CMK (cell line): ENCODE measurements around the gene LGALS13.

Experiments used
- DNase-seq: peaks from one replicate; pipeline ENCODE4 v3.0.0-alpha.2; 2010; ENCODE audit warnings: low read depth

The LGALS13 gene, protein sequence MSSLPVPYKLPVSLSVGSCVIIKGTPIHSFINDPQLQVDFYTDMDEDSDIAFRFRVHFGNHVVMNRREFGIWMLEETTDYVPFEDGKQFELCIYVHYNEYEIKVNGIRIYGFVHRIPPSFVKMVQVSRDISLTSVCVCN

DNA sequence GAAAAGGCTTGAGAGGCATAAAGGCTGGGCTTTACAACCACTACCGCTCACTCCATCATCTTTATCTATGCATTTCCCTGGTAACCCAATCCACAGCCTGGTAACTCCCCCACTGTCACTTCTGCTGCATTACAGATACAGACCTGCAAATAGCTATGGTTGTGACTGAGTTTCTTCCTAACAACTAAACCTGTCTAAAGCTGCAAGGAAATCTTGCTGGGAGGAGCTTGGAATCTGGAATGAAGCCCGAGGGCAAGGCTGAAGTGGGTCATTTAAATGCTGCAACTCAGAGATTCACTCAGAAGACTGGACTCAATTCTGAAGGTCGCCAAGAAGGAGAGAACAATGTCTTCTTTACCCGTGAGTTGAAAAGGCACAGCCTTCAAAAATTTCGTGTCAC is at the start of gene LGALS13:
Gene LGALS13, plus strand, starts transcription at position 301 of the 400 bp plus-strand sequence. Its CDS starts 45 bp downstream, at position 346.
- DNase-seq = no peak

DNA sequence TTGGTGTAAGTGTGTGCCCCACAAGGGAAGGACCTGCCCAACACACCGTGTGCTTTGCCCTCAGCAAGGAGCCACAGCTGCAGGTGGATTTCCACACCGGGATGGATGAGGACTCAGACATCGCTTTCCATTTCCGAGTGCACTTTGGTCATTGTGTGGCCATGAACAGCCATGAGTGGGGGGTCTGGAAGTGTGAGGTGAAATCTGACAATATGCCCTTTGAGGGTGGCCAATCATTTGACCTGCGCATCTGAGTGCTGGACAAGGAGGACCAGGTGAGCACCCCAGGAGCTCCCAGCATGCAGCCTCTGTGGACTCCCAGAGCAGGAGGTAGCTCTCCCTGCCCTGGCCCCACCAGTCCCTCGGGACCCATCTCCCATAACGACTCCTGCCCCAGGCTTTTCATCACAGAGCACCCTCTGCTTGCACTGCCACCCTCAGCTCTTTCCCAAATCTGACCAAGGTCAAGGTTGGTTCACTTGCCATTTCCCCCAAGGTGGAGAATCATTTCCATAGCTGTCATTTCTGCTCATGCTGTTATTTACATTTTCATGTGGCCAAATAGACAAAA is 49.2 kb upstream of the LGALS13 start:
- no peak for DNase-seq

DNA sequence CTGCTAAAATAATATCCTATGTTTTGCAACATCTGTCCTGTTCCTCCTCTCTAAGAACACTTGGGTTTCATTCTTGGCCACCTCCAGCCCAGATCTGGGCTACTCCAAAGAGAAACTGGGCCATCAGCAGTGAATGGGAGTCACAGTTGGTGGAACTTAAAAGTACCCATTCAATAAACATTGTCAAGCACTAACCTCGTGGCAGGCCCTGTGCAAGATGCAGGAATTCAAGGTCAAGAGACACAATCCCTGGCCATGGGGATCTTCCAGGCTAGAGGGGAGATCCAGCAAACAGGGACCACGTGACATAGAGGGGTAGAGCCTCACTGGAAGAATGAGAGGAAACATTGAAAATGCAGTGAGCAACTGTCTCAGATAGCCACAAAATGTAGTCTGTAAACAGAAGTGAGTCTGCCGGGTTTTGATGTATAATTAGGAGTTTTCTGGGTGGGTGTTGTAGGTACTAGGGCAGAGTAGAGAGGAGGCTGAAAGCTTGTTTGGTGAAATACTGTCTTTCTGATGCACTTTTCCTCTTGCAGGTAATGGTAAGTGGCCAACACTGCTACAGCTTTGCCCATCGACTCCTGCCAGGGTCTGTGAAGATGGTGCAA is 47.5 kb upstream of the LGALS13 start:
- DNase-seq = no peak

DNA sequence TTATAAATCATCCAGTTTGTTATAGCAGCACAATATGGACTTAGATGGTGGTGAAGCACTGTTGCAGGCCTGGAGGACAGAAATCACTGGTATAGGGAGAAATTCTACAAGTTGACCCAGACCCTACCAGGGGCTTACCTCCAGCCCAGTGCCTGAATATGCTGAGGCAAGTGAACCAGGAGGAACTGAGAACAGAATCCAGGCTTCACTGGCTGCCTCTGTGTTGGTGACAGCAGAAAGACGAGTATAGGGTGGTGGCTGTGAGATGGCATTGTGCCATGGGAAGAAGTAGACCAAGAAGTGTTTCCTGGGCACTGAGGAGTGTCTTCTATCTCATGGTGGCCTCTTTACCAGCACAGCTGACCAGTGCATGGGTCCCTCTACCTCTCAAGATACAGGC is 46.4 kb upstream of the LGALS13 start:
- DNase-seq = no peak

DNA sequence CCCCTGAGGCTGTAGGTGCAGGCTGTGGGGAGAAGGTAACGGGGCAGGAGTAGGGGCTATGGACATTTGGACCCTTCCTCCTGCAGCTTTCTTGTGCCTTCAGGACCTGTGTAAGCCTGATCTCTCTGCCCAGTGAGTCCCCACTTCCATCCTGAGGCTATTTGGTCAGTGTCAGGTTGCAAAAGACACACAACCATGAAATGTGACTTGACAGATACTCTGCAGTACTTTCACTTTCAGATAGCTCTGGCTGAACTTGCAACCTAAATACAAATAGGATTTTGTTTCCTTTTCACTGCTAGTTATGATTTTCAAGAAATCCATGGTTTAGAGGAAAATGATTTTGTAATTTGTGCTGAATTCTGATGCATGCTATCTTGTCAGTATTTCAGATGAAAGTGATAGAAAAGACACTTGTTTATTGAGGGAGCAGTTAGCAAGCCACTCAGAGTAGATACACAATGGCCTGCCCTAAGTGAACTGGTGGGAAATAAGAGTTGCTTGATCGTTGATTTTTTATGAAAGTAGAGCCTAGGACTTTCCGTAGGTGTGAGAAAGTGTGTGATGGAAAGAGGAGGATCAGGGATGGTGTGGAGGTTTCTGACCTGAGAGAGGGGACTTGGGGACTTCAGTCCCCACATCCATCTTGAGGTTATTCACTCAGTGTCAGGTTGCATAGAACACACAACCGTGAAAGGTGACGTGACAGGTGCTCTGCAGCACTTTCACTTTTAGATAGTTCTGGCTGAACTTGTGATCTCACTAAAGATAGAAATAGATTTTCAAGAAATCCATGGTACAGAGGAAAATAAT is 44.3 kb upstream of the LGALS13 start:
- DNase-seq = no peak

DNA sequence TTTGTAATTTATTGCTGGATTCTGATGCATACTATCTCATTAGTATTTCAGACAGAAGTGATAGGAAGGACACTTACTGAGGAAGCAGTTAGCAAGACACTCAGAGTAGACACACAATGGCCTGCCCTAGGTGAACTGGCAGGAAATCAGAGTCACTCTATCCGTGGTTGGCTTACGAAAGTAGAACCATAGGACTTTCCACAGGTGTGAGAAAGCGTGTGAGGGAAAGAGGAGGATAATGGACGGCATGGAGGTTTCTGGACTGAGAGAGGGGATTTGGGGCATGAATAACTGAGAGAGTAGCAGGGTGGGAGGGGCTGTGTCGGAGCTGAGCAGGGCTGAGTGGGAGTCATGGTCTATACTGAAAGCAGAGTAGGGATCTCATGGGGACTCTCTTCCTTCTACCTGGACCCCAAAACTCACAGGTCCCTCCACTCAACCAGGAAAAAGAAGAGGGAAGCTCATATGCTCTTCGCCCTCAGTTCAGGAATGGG is 43.7 kb upstream of the LGALS13 start:
- no peak for DNase-seq

DNA sequence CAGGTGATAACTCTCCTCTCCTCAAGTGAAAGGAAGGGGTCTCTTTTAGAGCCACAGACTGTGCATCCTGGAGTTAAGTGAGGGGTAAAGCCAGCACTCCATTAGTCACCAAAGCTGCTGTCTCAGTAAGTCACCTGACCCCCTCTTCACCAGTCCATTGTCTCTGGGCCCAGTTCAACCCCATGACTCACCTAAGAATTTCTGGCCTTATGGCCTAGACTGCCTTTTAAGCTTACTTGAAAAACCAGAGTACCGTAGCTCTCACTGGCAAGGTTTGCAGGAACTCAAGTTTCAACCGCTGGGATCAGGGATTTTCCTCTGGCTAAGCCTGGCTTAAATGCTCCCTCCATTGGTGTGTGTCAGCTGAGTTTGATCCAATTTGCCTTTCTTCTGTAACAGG is 38.9 kb upstream of the LGALS13 start:
- DNase-seq = no peak

DNA sequence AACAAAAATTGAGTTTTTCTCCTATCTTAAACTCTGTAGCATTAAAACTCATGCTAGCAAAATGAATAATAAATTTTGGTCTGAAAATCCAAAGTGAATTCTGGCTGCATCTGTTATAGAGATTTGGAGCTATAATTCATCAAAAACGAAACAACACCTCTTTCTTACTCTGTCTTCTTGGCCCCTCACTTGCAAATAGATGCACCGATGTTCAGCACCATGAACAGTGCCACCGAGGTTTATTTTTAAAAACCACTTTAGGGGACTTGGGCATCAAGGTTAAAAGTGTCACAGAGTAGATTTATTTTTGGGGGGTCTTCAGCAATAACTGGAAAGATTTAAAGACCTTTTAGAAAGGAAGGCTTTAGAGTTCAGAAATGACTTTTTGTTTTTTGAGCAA is 36.3 kb upstream of the LGALS13 start:
- no peak for DNase-seq

DNA sequence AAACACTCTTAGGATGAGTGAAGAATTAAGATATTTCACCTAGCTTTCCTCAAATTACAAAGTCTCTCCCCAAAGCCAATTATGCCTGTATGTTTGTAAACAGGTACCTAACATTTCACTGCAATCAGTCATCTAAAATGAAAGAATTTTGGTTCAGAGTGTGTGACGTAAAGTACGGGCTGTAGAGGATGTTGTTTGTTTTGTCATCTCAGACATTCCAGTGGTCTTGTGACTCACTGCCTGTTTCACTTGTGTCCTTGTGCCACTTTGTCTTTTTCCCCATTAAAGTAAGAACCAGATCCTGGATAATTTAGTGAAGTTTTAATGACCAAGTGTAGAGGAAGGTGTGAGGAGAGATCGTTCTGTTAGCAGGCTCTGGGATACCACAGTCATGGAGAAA is 33.7 kb upstream of the LGALS13 start:
- DNase-seq = no peak

DNA sequence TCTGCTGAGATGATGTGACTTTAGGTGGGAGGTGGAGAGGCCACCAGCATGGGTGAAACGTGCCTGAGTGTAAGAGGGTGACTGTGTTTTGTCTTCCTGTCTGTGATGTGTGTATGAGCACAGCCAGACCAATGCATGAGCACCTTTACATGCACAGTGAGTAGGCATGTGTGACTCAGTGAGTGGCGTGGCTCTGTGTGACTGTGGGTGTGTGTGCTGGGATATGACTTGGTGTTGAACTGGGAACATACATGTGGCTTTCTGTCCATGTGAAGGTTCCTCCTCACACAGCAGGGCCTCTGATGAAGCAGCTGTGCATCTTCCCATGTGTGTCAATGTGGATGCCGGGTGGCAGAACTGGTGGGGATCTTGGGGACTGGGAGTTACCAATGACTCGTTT is 19.9 kb upstream of the LGALS13 start:
- DNase-seq = no peak

DNA sequence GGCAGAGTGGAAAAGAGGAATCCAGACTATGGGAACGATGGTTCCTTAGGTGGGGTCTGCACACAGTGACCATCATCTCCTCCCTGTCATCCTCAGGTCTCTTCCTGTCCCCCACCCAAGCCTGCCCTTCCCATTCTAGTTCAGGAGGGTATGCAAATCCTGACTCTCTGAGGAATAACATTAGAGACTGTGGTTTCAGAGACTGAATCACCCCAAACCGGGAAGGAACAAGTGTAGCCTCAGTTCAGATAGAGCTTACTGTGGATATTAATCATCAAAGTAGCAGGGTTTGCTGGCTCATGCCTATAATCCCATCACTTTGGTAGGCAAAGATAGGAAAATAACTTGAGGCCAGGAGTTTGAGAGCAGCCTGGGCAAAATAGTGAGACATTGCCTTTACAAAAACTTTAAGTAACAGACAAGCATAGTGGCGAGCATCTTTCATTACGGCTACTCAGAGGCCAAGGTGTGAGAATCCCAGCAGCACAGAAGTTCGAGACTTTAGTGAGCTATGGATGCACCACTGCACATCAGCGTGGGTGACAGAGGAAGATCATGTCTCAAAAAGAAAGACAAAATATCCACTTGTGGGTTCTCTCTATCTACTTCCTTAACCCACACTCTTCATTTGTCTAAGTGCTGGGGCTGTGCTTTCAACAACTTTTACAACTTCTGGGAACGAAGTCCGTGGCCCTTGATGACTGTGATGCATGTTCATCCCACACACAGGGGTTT is 19.3 kb upstream of the LGALS13 start:
- DNase-seq = no peak

DNA sequence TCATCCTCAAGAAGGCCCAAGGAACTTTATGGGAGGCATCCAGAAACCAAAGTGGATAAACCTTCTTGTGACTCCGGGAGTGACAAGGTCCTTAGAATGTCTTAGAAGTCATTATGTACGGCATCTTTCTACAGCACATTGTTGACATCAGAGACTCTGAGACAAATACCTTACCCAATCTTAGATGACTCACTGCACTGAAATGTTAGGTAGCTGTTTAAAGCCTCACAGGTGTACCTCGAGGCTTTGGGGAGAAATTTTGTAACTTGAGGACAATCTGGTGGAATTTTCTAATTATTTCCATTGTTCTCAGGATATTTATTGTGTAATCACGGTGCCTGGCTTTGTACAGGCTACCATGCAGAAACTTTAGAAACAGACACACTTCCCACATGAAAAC is 14.8 kb upstream of the LGALS13 start:
- DNase-seq = no peak

DNA sequence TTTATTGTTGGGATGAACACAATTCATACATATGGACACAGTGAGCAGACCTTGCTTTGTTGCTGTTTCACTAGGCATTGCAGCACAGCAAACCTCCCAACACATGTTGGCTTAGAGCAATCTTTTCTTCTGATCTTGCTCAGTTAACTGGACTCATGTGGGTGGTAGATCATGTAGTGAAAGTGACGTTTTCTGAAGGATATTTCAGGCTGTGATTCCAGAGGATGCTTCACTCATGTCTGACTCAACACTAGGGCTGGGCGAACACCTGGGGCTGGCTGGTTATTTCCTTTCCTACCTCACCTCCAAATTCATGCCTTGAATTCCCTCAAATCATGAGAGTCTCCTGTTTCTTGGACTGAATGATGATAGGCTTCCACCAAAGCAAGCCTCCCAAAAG is 14.3 kb upstream of the LGALS13 start:
- no peak for DNase-seq

DNA sequence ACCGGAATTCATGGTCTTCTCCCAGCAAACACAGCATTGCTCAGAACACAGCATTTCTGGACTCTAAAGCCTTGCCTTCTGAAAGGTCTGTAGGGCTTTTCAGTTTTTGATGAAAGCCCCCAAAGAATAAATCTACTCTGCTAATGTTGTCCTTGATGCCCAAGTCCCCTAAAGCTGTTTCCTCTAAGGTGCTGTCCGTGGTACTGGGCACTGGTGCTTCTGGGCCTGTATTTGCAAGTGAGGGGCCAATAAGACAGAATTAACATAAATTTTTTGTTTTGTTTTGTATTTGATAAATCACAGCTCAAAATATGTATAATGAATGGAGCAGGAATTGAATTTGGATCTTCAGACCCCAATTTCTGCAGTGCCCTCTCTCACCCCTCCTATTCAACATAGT is 12.1 kb upstream of the LGALS13 start:
- no peak for DNase-seq

DNA sequence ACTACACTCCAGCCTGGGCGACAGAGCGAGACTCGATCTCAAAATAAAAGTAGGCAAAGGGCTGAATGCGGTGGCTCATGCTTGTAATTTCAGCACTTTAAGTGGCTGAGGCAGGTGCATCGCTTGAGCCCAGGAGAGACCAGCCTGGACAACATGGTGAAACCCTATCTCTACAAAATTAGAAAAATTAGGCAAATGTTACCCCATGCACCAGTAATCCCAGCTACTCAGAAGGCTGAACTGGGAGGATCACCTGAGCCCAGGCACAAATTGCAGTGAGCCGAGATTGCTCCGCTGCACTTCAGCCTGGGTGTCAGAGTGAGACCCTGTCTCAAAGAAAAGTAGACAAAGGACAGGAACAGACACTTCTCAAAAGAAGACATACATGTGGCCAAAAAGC is 9.9 kb upstream of the LGALS13 start:
- no peak for DNase-seq

DNA sequence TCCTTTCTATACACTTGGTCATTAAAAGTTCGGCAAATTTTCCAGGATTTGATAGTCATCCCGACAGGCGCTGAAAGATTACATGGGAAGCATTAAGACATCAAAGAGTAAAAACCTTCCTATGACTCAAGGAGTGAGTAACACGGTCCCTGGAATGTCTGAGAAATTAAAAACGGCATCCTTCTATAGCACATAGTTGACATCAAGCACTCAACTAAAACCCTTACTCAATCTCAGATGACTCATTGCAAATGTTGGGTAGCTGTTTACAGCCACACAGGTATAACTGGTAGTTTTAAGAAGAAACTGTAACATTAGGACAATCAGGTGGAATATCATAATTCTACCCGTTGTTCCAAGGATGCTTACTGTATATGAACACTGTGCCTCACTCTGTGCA is 6.4 kb upstream of the LGALS13 start:
- DNase-seq = no peak

DNA sequence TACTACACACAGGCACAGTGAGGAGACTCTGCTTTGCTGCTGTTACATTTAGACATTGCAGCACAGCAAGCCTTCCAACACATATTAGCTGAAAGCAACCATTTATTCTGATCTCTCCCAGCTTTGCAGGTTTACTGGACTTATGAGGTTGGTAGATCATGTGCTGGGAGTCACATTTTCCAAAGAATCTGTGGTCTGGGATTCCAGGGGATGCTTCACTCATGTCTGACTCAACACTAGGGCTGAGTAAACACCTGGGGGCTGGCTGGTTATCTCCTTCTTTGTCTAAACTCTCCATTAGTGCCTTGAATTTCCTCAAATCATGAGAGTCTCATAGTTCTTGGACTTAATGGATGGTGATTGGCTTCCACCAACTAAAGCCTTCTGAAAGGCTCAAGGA is 5.4 kb upstream of the LGALS13 start:
- no peak for DNase-seq

DNA sequence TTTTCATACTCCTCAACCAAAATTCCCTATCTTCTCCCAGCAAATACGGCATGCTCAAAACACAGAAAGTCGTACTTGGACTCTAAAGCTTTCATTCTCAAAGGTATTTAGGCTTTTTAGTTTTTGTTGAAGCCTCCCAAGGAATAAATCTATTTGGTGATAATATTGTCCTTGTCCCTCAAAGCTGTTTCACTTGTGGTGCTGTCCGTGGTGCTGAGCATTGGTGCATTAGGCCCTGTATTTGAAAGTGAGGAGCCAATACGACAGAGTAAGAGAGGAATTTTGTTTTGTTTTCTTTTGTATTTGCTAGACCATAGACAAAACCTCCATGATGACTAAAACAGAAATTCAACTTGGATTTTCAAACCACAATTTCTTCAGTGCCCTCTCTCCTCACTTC is 3.2 kb upstream of the LGALS13 start:
- DNase-seq = no peak

DNA sequence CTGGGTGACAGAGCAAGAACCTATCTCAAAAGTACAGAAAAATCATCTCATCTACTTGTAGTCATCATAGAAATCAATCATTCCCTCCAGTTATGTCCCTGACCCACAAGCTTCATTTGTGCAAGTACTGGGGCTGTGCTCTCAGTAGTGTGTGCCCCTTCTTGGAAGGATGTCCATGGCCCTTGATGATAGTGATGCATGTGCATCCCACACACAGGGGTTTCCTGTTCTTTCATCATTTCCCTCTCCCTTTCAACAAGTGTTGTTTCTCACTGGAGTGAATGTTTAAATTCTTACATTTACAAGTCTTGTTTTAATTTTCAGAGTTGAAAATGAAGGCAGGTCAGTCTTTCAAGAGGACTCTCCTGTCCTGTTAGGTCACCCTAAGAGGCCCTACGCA is 1.5 kb downstream of the LGALS13 start:
- DNase-seq = no peak

DNA sequence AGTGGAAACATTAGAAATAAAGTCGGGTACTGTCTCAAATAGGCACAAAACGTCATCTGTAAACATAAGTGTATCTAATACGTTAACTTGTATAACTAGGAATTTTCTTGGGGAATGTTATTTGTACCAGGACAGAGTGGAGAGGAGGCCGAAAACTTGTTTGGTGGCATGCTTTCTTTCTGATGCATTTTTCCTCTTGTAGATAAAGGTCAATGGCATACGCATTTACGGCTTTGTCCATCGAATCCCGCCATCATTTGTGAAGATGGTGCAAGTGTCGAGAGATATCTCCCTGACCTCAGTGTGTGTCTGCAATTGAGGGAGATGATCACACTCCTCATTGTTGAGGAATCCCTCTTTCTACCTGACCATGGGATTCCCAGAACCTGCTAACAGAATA is 4.7 kb downstream of the LGALS13 start:
- DNase-seq = no peak

DNA sequence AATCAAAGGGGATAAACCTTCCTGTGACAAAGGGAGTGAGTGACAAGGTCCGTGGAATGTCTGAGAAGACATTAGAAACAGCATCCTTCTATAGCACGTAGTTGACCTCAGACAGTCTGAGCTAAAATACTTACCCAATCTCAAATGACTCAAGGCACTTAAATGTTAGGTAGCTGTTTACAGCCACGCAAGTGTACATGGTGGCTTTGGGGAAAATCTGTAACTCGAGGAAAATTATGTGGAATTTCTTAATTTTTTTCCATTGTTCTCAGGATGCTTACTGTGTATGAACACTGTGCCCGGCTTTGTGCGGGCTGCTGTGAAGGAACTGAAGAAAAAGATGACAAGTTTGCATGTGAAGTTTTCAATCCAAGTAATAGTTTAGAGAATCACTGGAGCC is 5.2 kb downstream of the LGALS13 start:
- no peak for DNase-seq

DNA sequence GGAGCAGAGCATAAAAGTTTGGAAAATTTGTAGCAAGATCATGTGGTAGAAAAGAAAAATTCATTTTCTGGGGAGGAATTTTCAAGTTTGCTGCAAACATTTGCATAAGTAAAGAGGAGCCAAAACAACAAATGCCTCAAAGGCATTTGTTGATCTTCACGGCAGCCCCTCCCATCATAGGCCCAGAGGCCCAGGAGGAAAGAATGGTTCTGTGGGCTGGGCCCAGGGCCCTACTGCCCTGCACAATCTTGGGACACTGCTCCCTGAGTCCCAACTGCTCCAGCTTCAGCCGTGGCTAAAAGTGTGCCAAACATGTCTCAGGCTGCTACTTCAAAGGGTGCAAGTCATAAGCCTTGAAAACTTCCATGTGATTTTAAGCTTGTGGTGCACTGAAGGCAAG is 11.3 kb downstream of the LGALS13 start:
- no peak for DNase-seq
